H1 (cell line): Measurements from ENCODE around the gene KIF25. TPM values are rescaled to one million over a fixed set of nuclear protein-coding genes. Genes with fewer than 3 reads are reported as not detected.

Experiments used
- CTCF ChIP-seq, 3 experiments: IDR thresholded peaks; 1 replicate in 2 of 3; 2 replicates in 1 of 3; pipeline versions ENCODE4 v1.5.1 to v1.6.1; 2011; ENCODE audit warnings: low read length in 3 of 3, mild to moderate bottlenecking in 3 of 3, inconsistent platforms in 2 of 3, low read depth in 1 of 3, moderate library complexity in 1 of 3; ENCODE audit not compliant: insufficient read depth in 1 of 3; ENCODE audit errors: control extremely low read depth in 1 of 3
- polyA plus RNA-seq, 7 experiments: library from polyadenylated mRNA; depleted of rRNA in 3 of 7; stranded (reverse) in 5 of 7; unstranded in 2 of 7; fragments of >200 nt in 5 of 7; fragments of 200-250 nt in 2 of 7; gene quantifications; 1 replicate in 5 of 7; 2 replicates in 1 of 7; 4 replicates in 1 of 7; pipeline versions ENCODE4 v1.2.1 to v1.2.3, GENCODE V29; 2011 to 2013; ENCODE audit warnings: missing spikeins in 2 of 7, mixed read lengths in 2 of 7
- total RNA-seq: library from RNA; stranded (reverse); fragmentation: NEBNext Ultra II Directional; extraction: Animal tissue kit (Norgen Biotek cat#: 25700); gene quantifications from 2 replicates; pipeline ENCODE4 v1.2.1, GENCODE V29; 2021

Gene KIF25
- total and polyA plus RNA-seq, 2 of the 8 experiments (the other 6 are each of a cell fraction or from before 2014, with no cell fraction given), result 1.5 to 2.0 TPM

DNA sequence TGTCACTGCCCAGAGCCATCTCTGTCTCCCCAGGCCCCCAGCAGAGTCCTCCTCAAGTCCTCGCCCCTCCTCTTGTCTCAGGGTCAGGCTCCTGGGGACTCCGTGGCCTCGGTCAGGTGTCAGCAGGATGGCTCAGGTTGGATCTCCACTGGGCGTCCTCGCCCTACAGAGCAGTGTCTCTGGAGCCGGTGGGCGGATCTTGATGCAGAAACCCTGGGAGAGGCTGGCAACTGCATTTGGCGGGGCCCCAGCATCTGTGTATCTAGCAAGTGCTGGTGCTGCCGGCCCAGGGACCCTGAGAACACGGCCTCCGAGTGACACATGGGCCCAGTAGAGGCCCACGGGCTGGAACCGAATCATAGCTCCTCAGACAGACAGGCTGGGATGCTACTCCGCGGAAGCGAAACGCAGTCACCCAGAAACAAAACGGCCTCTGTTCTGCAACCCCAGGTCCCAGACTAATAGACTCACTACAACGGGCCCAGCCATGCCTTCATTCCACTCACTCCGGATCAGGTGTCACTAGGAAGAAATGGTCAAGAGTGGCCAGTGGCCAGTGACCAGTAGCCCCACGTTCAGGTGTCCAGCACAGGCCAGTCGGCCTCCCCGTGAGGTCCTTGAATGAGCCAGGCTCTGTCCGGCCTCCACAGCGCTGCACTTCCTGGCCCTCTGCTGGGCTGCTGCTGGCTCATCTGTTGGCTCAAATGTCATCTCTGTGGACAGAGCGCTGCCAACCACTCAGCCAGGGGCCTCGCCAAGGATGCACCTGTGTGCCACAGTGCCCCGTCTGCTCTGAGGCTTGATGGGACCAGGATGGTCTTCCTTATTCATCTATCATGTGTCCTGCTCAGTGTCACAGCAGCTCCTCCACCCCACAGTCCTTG lies 94.2 kb downstream of the KIF25 start (continued):
- TF ChIP-seq CTCF (IDR thresholded peaks at IDR 0.05; ENCODE audit: control extremely low read depth in 1 of 3, insufficient read depth in 1 of 3, low read depth in 1 of 3, low read length in 3 of 3), result no peak
